B cell (primary cell): ENCODE data around the gene OR9G4. TPM values are rescaled to one million over a fixed set of nuclear protein-coding genes. Genes with fewer than 3 reads are reported as not detected.

Experiments used
- ATAC-seq: fragments of 200-7000 bp; cut with Tn5 transposase; one replicate; pipeline ENCODE4 v1.10.0; 2021; ENCODE audit warnings: low read depth, mild to moderate bottlenecking, moderate number of reproducible peaks, moderate library complexity
- CTCF ChIA-PET: fragments of 350-600 bp; sonication (Branson Sonifier 250); formaldehyde crosslinking; loops from one replicate; lab custom pipeline; 2021; ENCODE audit warnings: antibody characterized with exemption, inconsistent platforms; lab: Charles Lee
- POLR2A ChIA-PET: fragments of 350-600 bp; sonication (Branson Sonifier 250); formaldehyde crosslinking; loops from one replicate; lab custom pipeline; 2021; ENCODE audit warnings: antibody characterized with exemption; lab: Charles Lee
- DNase-seq: peaks from one replicate; pipeline ENCODE4 v3.0.0; 2013
- H2AFZ ChIP-seq: 2 replicates; pipeline ENCODE4 v1.6.1; 2012; ENCODE audit warnings: mild to moderate bottlenecking, low read depth, low read length; ENCODE audit not compliant: insufficient read depth, poor library complexity, severe bottlenecking
- H3K27ac ChIP-seq, 2 donors: 1 replicate in 1 of 2; 2 replicates in 1 of 2; pipeline ENCODE4 v1.5.1; 2012 to 2013; ENCODE audit warnings: low read length in 2 of 2, mild to moderate bottlenecking in 2 of 2, moderate library complexity in 1 of 2
- H3K27me3 ChIP-seq, 4 experiments: fragments of 200-600 bp in 1 of 4; sonication (generic) in 1 of 4; replicated peaks in 1 of 4; 1 replicate in 2 of 4; 2 replicates in 2 of 4; pipeline versions ENCODE4 v1.6.1 to v1.7.0; 2013 to 2016; ENCODE audit warnings: low read length in 3 of 4, mild to moderate bottlenecking in 2 of 4, mixed read lengths in 1 of 4, moderate library complexity in 1 of 4; ENCODE audit not compliant: insufficient read depth in 4 of 4, control insufficient read depth in 3 of 4; ENCODE audit errors: control extremely low read depth in 1 of 4
- H3K36me3 ChIP-seq, 2 experiments: replicated peaks in 1 of 2; 1 replicate in 1 of 2; 2 replicates in 1 of 2; pipeline versions ENCODE4 v1.6.1 to v1.7.1; 2013; ENCODE audit warnings: low read length in 1 of 2; ENCODE audit not compliant: insufficient read depth in 2 of 2, control insufficient read depth in 1 of 2; ENCODE audit errors: control extremely low read depth in 1 of 2, extremely low read depth in 1 of 2
- H3K4me1 ChIP-seq, 2 donors: fragments of 200-600 bp in 1 of 2; sonication (generic) in 1 of 2; 1 replicate in 1 of 2; 2 replicates in 1 of 2; pipeline versions ENCODE4 v1.5.1 to v1.6.1; 2013 to 2017; ENCODE audit warnings: low read length in 2 of 2; ENCODE audit not compliant: control insufficient read depth in 2 of 2, insufficient read depth in 2 of 2
- H3K4me2 ChIP-seq: replicated peaks from 2 replicates; pipeline ENCODE3; 2012; ENCODE audit warnings: mild to moderate bottlenecking, low read depth, low read length; ENCODE audit not compliant: poor library complexity, severe bottlenecking
- H3K4me3 ChIP-seq, 5 experiments: fragments of 200-600 bp in 1 of 5; sonication (generic) in 1 of 5; 1 replicate in 3 of 5; 2 replicates in 2 of 5; pipeline versions ENCODE4 v1.5.1 to v1.7.0; 2011 to 2016; ENCODE audit warnings: low read length in 4 of 5, mild to moderate bottlenecking in 4 of 5, low read depth in 2 of 5, control low read depth in 1 of 5, moderate library complexity in 1 of 5; ENCODE audit not compliant: insufficient read depth in 1 of 5; ENCODE audit errors: control extremely low read depth in 1 of 5, extremely low read depth in 1 of 5
- H3K79me2 ChIP-seq: fragments of 200-600 bp; sonication (generic); one replicate; pipeline ENCODE4 v1.6.0; 2016; ENCODE audit warnings: low read length; ENCODE audit not compliant: control insufficient read depth, insufficient read depth
- H3K9ac ChIP-seq: fragments of 200-600 bp; sonication (generic); 2 replicates; pipeline ENCODE4 v1.6.1; 2017; ENCODE audit warnings: mild to moderate bottlenecking, low read length, moderate library complexity
- H3K9me3 ChIP-seq, 3 donors: one replicate each; pipeline versions ENCODE4 v1.6.1 to v1.7.1; 2013; ENCODE audit warnings: low read length in 2 of 3; ENCODE audit not compliant: control insufficient read depth in 2 of 3, insufficient read depth in 1 of 3; ENCODE audit errors: control extremely low read depth in 1 of 3
- H4K20me1 ChIP-seq: 2 replicates; pipeline ENCODE4 v1.6.0; 2012; ENCODE audit warnings: mild to moderate bottlenecking, low read length; ENCODE audit not compliant: insufficient read depth, control insufficient read depth, poor library complexity, severe bottlenecking
- H3K27ac Mint-ChIP-seq: one replicate; pipeline ENCODE4 v1.8.0; 2021; ENCODE audit warnings: mixed read lengths
- H3K27me3 Mint-ChIP-seq: one replicate; pipeline ENCODE4 v1.8.0; 2021; ENCODE audit warnings: mixed read lengths
- H3K4me1 Mint-ChIP-seq: one replicate; pipeline ENCODE4 v1.8.0; 2021; ENCODE audit warnings: mixed read lengths
- H3K4me3 Mint-ChIP-seq: one replicate; pipeline ENCODE4 v1.8.0; 2021; ENCODE audit warnings: mixed read lengths
- H3K9me3 Mint-ChIP-seq: one replicate; pipeline ENCODE4 v1.8.0; 2022; ENCODE audit warnings: mixed read lengths; ENCODE audit not compliant: insufficient read depth
- CTCF ChIP-seq: fragments of 200-600 bp; IDR thresholded peaks from one replicate; pipeline ENCODE4 v1.8.0; 2022; ENCODE audit warnings: antibody characterized with exemption, mild to moderate bottlenecking
- EZH2 ChIP-seq: IDR thresholded peaks from 2 replicates; pipeline ENCODE4 v1.6.1; 2012; ENCODE audit warnings: borderline replicate concordance, low read depth, mild to moderate bottlenecking, moderate library complexity, low read length; ENCODE audit not compliant: insufficient read depth, poor library complexity, severe bottlenecking
- WGBS: methylation state at CpG from one replicate; pipeline ENCODE4 v1.1.5; 2013; ENCODE audit warnings: missing lambda C conversion rate; ENCODE audit not compliant: insufficient coverage; 5-methylcytosine and 5-hydroxymethylcytosine counted together
- intact Hi-C: fragments of 100-400 bp; cut with micrococcal nuclease; formaldehyde crosslinking; loops from one replicate; pipeline ENCODE4 v1.10.0; 2022
- polyA plus RNA-seq: library from polyadenylated mRNA; depleted of rRNA; stranded (reverse); fragments of >200 nt; gene quantifications from 2 replicates; pipeline ENCODE4 v1.2.3, GENCODE V29; 2012
- total RNA-seq, 2 donors: library from RNA; stranded (reverse); fragments of 120-200 nt in 1 of 2; gene quantifications; 1 replicate in 1 of 2; 2 replicates in 1 of 2; pipeline versions ENCODE4 v1.2.3 to v1.2.4, GENCODE V29; 2013 to 2022

Gene OR9G4
- total and polyA plus RNA-seq, 2 donors (not counting 1 experiment from before 2014, with no cell fraction given): not detected

DNA sequence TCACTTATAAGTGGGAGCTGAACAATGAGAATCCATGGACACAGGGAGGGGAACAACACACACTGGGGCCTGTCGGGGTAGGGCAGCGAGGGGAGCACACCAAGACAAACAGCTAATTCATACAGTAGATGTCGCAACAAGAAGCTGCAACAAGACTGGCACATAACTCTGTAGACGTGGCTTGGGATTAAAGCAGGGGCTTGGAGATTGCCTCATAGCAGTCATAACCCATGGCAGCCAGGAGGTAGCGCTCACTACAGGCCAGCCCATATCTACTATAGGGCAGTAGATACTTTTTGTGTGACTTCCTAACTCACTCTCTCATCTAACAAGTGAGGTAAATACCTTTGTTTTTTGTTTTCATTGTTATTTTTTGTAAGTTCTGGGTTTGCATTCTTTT lies 1.7 kb upstream of the OR9G4 start:
- Histone ChIP-seq H3K27ac (no peak overlapping the region), H3K36me3 (no peaks in the 10 kb centered on the region), H3K4me2 (no peak overlapping the region), H2AFZ (no peak overlapping the region), H3K79me2 (no peaks in the 10 kb centered on the region), H3K9ac (no peak overlapping the region), H4K20me1 (no peaks in the 10 kb centered on the region), H3K4me3 (no peak overlapping the region), H3K4me1 (no peaks in the 10 kb centered on the region), H3K9me3 (peaks cover 0 to 4% (median 0%) of the 10 kb centered on the region in 3 donors), H3K27me3 (no peaks in the 10 kb centered on the region)
- ATAC-seq (no peak), DNase-seq (no peak)
- TF ChIP-seq CTCF (no peak), EZH2 (no peak)
- POLR2A ChIA-PET: no interaction called here
- H3K27me3 Mint-ChIP-seq: no peaks in the 10 kb centered on the region
- no peak overlapping the region for H3K27ac Mint-ChIP-seq
- peaks cover 6% of the 10 kb centered on the region for H3K9me3 Mint-ChIP-seq
- CTCF ChIA-PET: no interaction called here
- no peak overlapping the region for H3K4me3 Mint-ChIP-seq
- intact Hi-C loops: no loop called here
- no peaks in the 10 kb centered on the region for H3K4me1 Mint-ChIP-seq
- 94% methylated on average over 2 of the region's 5 CpGs for WGBS

- Mint-ChIP-seq H3K4me3 (no peak overlapping the region), H3K4me1 (no peaks in the 10 kb centered on the region), H3K27ac (no peak overlapping the region), H3K27me3 (no peaks in the 10 kb centered on the region), H3K9me3 (peaks cover 4% of the 10 kb centered on the region)
- WGBS: 96% methylated on average over 3 of the region's 4 CpGs
- H4K20me1 ChIP-seq: no peaks in the 10 kb centered on the region
- no peaks in the 10 kb centered on the region for H3K36me3 ChIP-seq
- no peak overlapping the region for H2AFZ ChIP-seq
- TF ChIP-seq EZH2: no peak
- TF ChIP-seq CTCF: no peak
- no peaks in the 10 kb centered on the region for H3K79me2 ChIP-seq
- ChIA-PET CTCF (no interaction called here), POLR2A (no interaction called here)
- H3K9ac ChIP-seq: no peak overlapping the region
- H3K27ac ChIP-seq: no peak overlapping the region
- DNase-seq (no peak), ATAC-seq (no peak)
- H3K4me2 ChIP-seq: no peak overlapping the region
- intact Hi-C loops: no loop called here
- no peaks in the 10 kb centered on the region for H3K27me3 ChIP-seq
- peaks cover 0 to 4% (median 0%) of the 10 kb centered on the region in 3 donors for H3K9me3 ChIP-seq
- no peak overlapping the region for H3K4me3 ChIP-seq
- no peaks in the 10 kb centered on the region for H3K4me1 ChIP-seq
These were observed 7.6 kb downstream of the OR9G4 start for GRCh38 chr11:56740886-56741285.
